Jurkat, Clone E6-1 (cell line): ENCODE data around the gene DLG1.
"Not testable (repeated sequence)": the region's sequence is repeated elsewhere in the genome, so short reads cannot be mapped to it uniquely, and the experiment has no call there.

Source experiments
- DNase-seq: peaks from one replicate; pipeline ENCODE4 v3.0.0-alpha.2; 2011; ENCODE audit warnings: low read depth, low spot score
- H3K4me3 ChIP-seq: 2 replicates; pipeline ENCODE4 v1.5.1; 2011; ENCODE audit warnings: mild to moderate bottlenecking, low read length, control low read depth, moderate library complexity

DLG1 gene

DNA sequence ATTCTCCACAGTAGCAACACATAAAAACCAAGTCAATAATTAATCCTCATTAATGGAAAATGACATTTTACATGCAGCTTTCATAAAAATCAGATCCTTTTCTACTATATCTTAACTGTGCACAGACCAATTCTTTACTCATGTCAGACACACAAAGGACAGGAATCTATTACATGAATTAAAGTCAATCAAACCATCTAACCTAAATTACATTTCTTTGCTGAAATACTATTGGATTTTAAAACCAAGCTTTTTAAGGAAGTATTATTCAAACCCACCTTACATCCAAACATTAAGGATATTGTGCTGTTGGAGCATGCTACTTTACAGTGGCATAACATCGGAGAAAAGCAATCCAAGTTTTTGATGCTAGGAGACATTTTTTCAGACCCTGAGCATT lies 72.8 kb downstream of the DLG1 start:
- no peak for DNase-seq
- H3K4me3 ChIP-seq = no peak overlapping the region

GRCh38 chr3:197224034-197224444 lies 74.4 kb downstream of the DLG1 start:
- H3K4me3 ChIP-seq = no peak overlapping the region
- peak; percentile 54 for DNase-seq

GRCh38 chr3:197222937-197223370 lies 75.5 kb downstream of the DLG1 start:
- DNase-seq = no peak
- H3K4me3 ChIP-seq = no peak overlapping the region

- H3K4me3 ChIP-seq = no peak overlapping the region
- no peak for DNase-seq
Observed at GRCh38 chr3:197219619-197220018, 78.8 kb downstream of the DLG1 start.

DNA sequence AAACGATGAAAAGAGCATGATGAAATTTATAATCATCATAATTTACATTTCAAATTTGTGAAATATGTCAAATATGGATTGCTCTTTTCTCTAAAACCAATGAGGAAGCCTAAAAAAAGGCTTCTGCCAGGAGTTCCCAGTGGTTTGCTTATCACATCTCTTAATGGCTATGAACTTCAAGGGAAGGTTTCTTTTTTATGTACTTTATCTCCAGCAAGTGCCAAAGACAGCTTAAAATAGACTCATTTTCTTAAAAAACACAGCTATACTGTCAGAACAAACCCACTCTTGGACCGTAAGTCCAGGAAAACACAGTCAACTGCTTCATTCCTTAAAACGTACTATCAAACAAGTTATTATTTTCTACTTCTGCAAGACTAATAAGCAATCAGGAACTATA lies 80.2 kb downstream of the DLG1 start:
- no peak for DNase-seq
- no peak overlapping the region for H3K4me3 ChIP-seq

DNA sequence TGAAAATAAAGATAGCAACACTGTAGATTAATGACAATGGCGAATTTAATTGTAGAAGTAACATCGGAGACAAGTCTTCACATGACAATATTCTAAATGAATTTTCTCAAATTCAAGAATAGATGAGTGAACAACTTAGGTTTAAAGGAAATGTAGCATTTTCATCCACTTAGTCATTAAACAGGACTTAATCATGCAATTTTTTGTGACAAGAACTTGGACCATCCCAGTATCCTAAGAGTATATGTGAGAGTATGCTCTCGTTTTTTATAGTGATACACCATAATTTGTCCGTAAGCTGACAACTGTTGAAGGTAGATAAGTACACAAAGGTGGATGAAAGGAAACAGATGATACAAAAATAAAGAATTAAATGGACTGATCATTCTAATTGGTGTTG lies 81.5 kb downstream of the DLG1 start:
- H3K4me3 ChIP-seq = no peak overlapping the region
- DNase-seq = no peak

DNA sequence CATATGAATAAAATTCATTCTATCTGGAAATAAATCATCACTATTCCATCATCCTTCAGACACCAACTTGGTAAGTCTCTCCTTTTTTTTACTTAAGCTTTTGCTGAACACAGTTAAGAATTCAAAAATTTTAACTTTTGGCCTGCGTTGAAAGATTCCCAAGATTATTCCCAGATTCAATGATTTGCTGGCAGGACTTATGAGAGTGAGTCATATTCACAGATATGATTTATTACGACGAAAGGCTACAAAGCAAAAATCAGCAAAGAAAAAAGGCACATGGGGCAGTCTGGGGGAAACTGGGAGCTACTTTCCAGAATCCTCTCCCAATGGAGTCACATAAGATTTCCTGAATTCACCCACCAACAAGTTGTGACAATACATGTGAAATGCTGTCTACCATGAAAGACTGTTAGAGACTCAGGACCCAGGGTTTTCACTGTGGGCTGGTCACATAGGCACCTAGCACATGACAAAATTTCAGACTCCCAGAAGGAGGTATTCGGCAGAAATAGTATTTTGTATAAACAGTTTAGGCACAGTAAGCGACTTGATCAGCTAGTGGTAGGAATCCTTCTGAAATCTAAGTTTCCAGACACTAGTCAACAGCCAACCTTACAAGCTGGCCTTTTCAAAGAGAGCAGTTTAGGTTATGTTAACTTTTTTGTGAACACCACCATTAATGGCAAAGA lies 82.1 kb downstream of the DLG1 start:
- no peak overlapping the region for H3K4me3 ChIP-seq

DNA sequence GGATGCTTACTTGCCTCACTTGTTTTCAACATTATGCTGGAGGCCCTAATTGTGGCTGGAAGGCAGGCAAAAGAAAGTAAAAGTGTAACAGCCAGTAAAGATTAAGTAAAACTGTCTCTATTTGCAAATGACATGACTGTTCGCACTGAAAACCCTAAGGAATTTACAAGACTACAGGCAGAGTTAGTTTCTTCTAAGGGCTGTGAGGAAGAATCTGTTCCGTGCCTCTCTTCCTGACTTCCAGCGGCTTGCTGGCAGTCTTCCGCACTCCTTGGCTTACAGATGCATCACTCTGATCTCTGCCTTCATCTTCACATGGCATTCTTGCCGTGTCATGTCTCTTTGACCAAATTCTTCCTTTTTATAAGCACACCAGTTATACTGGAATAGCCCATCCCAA lies 86.1 kb downstream of the DLG1 start:
- no peak overlapping the region for H3K4me3 ChIP-seq
- DNase-seq = no peak

More for the DNA sequence above, 82.1 kb downstream of the DLG1 start:
- DNase-seq = no peak

GRCh38 chr3:197211698-197212097 lies 86.7 kb downstream of the DLG1 start:
- DNase-seq, H3K4me3 ChIP-seq: not testable (repeated sequence)

- DNase-seq = no peak
- no peak overlapping the region for H3K4me3 ChIP-seq
Observed at GRCh38 chr3:197209366-197210260, 88.8 kb downstream of the DLG1 start.

- no peak overlapping the region for H3K4me3 ChIP-seq
- DNase-seq = no peak
Observed at GRCh38 chr3:197206913-197207312, 91.5 kb downstream of the DLG1 start.

DNA sequence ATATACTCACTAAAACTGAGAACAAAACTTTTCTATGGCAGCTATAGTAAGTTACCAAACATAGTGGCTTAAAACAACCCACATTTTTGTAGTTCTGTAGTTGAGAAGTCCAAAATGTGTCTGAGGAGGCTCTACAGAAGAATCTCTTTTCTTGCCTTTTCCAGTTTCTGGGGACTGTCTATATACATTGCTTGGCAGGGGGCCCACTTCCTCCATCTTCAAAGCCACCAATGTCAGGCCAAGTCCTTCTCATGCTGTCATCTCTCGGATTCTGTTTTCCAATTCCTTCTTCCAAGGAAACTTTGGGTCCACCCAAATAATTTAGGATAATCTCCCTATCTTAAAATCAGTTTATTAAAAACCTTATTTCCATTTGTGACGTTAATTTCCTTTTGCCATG lies 92.7 kb downstream of the DLG1 start:
- no peak for DNase-seq
- H3K4me3 ChIP-seq = no peak overlapping the region

- DNase-seq = no peak
- H3K4me3 ChIP-seq = no peak overlapping the region
Observed at GRCh38 chr3:197205265-197205664, 93.1 kb downstream of the DLG1 start.

GRCh38 chr3:197204736-197205135 lies 93.7 kb downstream of the DLG1 start:
- H3K4me3 ChIP-seq = no peak overlapping the region

GRCh38 chr3:197203714-197204146 lies 94.7 kb downstream of the DLG1 start:
- no peak for DNase-seq
- no peak overlapping the region for H3K4me3 ChIP-seq

More at GRCh38 chr3:197204736-197205135, 93.7 kb downstream of the DLG1 start:
- no peak for DNase-seq

DNA sequence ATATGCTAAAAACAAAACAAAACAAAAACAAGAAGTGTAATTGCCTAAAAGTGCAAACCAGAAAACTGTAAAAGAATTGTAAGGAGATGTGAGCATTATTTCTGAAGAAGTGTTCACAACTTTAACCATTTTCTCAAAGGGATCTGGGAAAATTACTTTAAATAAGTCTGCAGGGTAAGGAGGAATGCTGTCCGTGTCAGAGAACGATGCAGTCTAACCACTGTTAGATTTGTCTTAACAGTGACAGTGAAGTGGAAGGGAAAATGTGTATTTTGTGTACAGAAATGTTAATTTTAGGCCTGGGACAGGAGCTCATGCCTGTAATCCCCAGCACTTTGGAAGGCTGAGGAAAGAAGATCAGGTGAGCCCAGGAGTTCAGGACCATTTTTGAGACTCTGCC lies 95.7 kb downstream of the DLG1 start:
- DNase-seq = no peak
- H3K4me3 ChIP-seq = no peak overlapping the region

DNA sequence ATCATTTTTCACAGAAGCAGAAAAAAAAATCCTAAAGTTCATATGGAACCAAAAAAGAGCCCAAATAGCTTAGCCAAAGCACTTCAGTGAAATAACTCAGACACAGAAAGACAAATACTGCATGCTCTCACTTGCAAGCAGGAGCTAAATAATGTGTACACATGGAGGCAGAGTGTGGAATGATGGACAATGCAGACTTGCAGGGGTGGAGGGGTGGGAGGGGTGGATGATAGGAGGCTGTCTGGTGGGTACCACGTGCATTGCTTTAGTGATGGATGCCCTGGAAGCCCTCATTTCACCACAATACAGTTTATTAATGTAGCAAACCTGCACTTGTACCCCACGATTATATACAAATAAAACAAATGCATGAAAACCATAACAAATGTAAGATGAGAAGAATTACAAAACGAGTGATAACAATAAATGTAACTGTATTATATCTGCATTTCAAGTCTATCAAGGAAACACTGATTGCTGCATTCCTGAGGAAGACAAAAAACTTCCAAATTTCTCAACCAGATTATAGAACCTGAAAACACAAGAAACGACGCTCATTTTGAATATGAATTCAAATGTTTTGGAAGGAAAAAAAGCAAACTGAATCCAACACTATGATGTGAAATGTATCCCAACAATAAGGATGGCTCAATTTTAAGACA lies 96.5 kb downstream of the DLG1 start:
- no peak overlapping the region for H3K4me3 ChIP-seq

DNA sequence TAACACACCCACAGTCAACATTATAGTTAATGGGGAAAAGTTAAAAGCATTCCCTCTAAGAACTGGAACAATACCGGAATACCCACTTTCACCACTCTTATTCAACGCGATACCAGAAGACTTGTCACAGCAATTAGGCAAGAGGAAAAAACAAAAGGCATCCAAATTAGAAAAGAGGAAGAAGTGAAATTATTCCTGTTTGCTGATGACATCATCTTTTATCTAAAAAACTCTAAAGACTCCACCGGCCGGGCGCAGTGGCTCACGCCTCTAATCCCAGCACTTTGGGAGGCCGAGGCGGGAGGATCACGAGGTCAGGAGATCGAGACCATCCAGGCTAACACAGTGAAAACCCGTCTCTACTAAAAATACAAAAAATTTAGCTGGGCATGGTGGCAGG lies 97.6 kb downstream of the DLG1 start:
- not testable (repeated sequence) for DNase-seq, H3K4me3 ChIP-seq

More for the DNA sequence above, 96.5 kb downstream of the DLG1 start:
- no peak for DNase-seq

DNA sequence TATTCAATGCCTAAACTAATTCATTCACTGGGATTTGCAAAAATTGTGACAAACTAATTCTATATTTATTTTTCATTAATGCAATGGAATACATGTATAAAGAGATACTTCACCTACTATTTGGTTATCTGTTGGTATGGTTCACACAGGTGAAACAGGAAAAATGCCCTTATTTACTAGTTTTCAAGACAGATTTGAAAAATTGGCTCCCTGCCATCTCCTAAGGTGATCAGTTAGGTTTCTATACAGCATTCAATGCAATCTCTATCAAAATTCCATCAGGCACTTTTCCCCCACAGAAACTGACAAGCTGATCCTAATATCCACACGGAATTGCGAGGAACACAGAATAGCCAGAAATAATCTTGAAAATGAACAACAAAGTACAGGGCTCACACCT lies 101.1 kb downstream of the DLG1 start:
- H3K4me3 ChIP-seq = no peak overlapping the region
- no peak for DNase-seq

GRCh38 chr3:197196192-197196591 lies 102.2 kb downstream of the DLG1 start:
- no peak overlapping the region for H3K4me3 ChIP-seq
- no peak for DNase-seq
